IPS-18a (cell line): ENCODE results near the gene TEX53.

ENCODE experiments used
- H3K27ac ChIP-seq: one replicate; pipeline ENCODE4 v1.5.1; 2013; ENCODE audit warnings: low read length
- H3K27me3 ChIP-seq: one replicate; pipeline ENCODE4 v1.6.1; 2013; ENCODE audit warnings: mild to moderate bottlenecking, low read length; ENCODE audit not compliant: control insufficient read depth, insufficient read depth
- H3K36me3 ChIP-seq: one replicate; pipeline ENCODE4 v1.6.1; 2013; ENCODE audit warnings: low read depth, low read length; ENCODE audit not compliant: control insufficient read depth
- H3K4me1 ChIP-seq: one replicate; pipeline ENCODE4 v1.6.1; 2013; ENCODE audit warnings: low read depth, low read length; ENCODE audit not compliant: control insufficient read depth
- H3K4me3 ChIP-seq: one replicate; pipeline ENCODE4 v1.5.1; 2013; ENCODE audit warnings: low read length
- H3K9ac ChIP-seq: one replicate; pipeline ENCODE4 v1.6.1; 2013; ENCODE audit warnings: mild to moderate bottlenecking, low read length, moderate library complexity
- H3K9me3 ChIP-seq: one replicate; pipeline ENCODE4 v1.6.1; 2013; ENCODE audit warnings: low read depth, low read length; ENCODE audit not compliant: control insufficient read depth

Gene TEX53

GRCh38 chr9:114678130-114678529, 20.5 kb upstream of the TEX53 start:
- H3K9ac ChIP-seq = no peak overlapping the region
- no peaks in the 10 kb centered on the region for H3K36me3 ChIP-seq
- H3K9me3 ChIP-seq = no peaks in the 10 kb centered on the region
- no peak overlapping the region for H3K4me3 ChIP-seq
- peaks cover 4% of the 10 kb centered on the region for H3K4me1 ChIP-seq
- no peaks in the 10 kb centered on the region for H3K27me3 ChIP-seq
- no peak overlapping the region for H3K27ac ChIP-seq

DNA sequence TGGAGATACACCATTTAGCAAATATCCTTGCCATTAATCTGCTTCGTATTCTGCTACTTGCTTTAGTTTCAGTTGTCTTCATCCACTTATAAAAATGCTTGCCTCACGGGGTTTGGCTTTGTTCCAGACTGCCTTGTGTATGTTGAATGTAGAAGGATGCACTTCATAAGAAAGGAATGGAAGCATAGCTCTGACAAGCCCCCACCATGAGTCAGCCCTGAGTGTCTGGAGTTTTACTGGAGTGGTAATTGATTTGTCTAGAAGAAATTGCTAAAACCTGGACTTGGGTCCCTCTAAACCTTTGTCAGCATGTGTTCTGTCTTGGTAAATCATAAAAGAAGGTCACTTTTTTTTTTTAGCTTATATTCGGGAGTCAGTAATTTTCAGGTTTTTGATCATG, 19.8 kb upstream of the TEX53 start:
- no peak overlapping the region for H3K27ac ChIP-seq
- no peaks in the 10 kb centered on the region for H3K27me3 ChIP-seq
- no peak overlapping the region for H3K4me3 ChIP-seq
- peaks cover 4% of the 10 kb centered on the region for H3K4me1 ChIP-seq
- H3K36me3 ChIP-seq = no peaks in the 10 kb centered on the region
- H3K9me3 ChIP-seq = no peaks in the 10 kb centered on the region
- no peak overlapping the region for H3K9ac ChIP-seq

GRCh38 chr9:114676901-114677300, 19.3 kb upstream of the TEX53 start:
- Histone ChIP-seq H3K4me3 (no peak overlapping the region), H3K9ac (no peak overlapping the region), H3K27ac (no peak overlapping the region), H3K27me3 (no peaks in the 10 kb centered on the region), H3K9me3 (no peaks in the 10 kb centered on the region), H3K4me1 (peaks cover 4% of the 10 kb centered on the region), H3K36me3 (no peaks in the 10 kb centered on the region)

DNA sequence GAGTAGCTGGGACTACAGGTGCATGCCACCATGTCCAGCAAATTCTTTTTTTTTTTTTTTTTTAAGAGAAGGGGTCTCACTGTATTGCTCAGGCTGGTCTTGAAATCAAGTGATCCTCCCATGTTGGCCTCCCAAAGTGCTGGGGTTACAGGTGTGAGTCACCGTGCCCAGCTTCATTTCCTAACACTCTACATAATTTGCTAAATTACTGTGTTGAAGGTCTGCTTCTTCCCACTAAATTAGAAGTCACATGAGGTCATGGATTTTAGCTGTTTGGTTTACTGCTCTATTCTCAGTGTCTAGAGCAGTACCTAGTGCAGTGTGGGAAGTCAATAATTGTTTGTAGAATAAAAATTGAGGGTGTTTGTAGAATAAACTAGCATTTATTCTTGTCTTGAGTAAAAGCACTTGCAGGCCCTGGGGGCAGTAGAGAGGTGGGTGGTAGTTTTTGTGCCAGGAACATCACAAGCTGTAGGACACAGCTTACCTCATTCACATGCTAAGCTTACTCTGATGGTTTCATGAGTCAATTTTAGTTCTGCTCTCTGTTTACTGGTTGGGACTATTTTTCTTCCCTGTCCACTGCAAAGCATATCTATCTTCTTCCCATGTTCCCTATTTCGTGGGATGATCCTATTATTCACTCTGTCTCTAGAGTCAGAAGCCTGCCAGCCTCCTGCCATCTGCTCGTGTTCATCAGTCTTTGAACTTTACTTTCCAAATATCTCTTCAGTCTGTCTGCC, 17.4 kb upstream of the TEX53 start:
- Histone ChIP-seq H3K9ac (no peak overlapping the region), H3K4me1 (peaks cover 4% of the 10 kb centered on the region), H3K36me3 (no peaks in the 10 kb centered on the region), H3K27ac (no peak overlapping the region), H3K9me3 (no peaks in the 10 kb centered on the region), H3K27me3 (no peaks in the 10 kb centered on the region), H3K4me3 (no peak overlapping the region)

DNA sequence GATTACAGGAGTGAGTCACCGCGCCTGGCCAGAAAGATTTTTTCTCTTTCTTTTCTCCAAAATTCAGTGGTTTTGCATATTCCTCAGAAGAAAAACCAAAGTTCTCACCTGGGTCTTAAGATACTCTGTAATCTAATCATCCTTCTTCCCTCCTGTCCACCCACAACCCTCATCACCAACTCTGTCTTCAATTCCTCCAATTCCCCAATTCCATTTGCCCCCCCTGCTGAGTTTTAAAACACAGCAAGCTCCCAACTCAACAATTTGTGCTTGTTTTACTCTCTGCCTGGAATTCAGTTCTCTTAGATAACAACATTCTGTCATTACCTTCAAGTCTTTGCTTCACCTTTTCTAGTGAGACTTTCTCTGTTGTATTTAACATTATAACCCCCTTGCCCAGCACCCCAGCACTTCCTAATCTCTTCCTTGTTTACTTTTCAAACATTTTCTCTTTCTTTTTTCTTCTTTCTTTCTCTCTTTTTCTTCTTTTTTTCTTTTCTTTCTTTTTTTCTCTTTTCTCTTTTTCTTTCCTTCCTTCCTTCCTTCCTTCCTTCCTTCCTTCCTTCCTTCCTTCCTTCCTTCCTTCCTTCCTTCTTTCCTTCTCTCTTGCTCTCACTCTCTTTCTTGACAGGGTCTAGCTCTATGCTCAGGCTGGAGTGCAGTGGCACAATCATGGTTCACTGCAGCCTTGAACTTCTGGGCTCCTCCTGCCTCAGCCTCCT, 16.6 kb upstream of the TEX53 start:
- H3K9me3 ChIP-seq = no peaks in the 10 kb centered on the region
- H3K4me3 ChIP-seq = no peak overlapping the region
- no peaks in the 10 kb centered on the region for H3K36me3 ChIP-seq
- no peak overlapping the region for H3K27ac ChIP-seq
- H3K27me3 ChIP-seq = no peaks in the 10 kb centered on the region
- no peak overlapping the region for H3K9ac ChIP-seq
- peaks cover 4% of the 10 kb centered on the region for H3K4me1 ChIP-seq

GRCh38 chr9:114671605-114672004, 14.0 kb upstream of the TEX53 start:
- H3K9ac ChIP-seq = no peak overlapping the region
- no peaks in the 10 kb centered on the region for H3K9me3 ChIP-seq
- H3K27me3 ChIP-seq = no peaks in the 10 kb centered on the region
- no peaks in the 10 kb centered on the region for H3K36me3 ChIP-seq
- no peak overlapping the region for H3K27ac ChIP-seq
- peaks cover 4% of the 10 kb centered on the region for H3K4me1 ChIP-seq
- no peak overlapping the region for H3K4me3 ChIP-seq

DNA sequence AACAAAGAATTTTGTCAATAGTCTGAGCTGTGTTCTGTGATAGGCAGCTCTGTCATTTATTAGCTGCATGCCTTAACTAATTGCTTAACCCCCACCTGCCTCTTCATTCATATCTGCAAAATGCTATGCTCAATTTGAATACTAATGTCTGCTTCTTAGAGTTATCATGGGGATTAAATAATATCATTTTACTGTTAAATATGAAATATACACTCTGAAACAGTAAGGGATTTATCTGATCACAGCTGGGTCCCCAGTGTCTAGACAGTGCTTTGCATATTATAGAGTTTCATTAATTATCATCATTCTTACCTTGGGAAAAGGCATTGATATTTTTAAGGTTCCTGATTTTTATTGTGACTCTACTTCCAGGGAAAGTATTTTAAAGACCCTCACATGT, 12.4 kb upstream of the TEX53 start:
- Histone ChIP-seq H3K4me1 (peaks cover 4% of the 10 kb centered on the region), H3K9me3 (no peaks in the 10 kb centered on the region), H3K9ac (no peak overlapping the region), H3K27ac (no peak overlapping the region), H3K36me3 (no peaks in the 10 kb centered on the region), H3K4me3 (no peak overlapping the region), H3K27me3 (no peaks in the 10 kb centered on the region)

- Histone ChIP-seq H3K27me3 (no peaks in the 10 kb centered on the region), H3K4me3 (no peak overlapping the region), H3K36me3 (no peaks in the 10 kb centered on the region), H3K9ac (no peak overlapping the region), H3K27ac (no peak overlapping the region), H3K4me1 (no peaks in the 10 kb centered on the region), H3K9me3 (no peaks in the 10 kb centered on the region)
These were observed 10.5 kb upstream of the TEX53 start for GRCh38 chr9:114668146-114668545.

DNA sequence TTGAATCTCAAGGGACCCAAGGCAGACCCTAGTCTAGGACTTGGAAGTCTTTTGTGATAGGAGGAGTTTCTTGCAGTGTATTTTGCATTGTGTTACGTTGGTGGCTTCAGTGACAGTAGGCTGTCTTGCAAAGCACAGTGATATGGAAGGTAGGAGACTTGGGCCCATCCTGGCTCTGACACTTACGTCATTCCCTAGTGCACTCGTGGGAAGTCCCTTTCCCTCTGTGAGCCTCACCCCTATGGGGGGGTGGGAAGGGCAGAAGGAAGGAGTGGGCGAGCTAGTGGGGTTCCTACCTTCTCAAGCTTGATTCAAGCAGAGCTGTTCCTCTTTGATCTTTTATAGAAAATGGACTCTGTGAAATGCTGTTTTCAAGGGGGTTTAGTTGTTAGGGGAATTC, 9.2 kb upstream of the TEX53 start:
- no peak overlapping the region for H3K27ac ChIP-seq
- H3K9ac ChIP-seq = no peak overlapping the region
- no peaks in the 10 kb centered on the region for H3K9me3 ChIP-seq
- no peak overlapping the region for H3K4me3 ChIP-seq
- H3K27me3 ChIP-seq = no peaks in the 10 kb centered on the region
- H3K4me1 ChIP-seq = peaks cover 7% of the 10 kb centered on the region
- H3K36me3 ChIP-seq = no peaks in the 10 kb centered on the region

DNA sequence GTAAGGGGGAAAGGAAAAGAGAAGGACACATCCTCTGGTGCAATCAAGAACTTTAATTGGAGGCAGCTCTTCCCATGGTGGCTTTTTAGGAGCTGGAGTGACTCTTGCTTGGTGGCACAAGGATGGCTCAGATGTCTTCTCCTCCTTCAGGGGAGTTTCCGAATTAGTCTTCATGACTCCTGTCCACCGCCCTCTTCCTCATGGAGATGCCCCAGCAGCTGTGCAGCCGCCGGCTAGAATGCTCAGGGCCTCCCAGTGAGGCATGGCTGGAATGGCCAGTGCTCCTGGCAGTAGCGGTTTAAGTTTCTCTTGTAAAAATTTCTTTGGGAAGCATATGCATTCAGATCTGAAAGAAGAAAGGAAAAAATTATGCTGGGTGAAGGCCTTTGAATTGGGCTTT, 8.8 kb upstream of the TEX53 start:
- Histone ChIP-seq H3K27ac (no peak overlapping the region), H3K9me3 (no peaks in the 10 kb centered on the region), H3K36me3 (no peaks in the 10 kb centered on the region)

GRCh38 chr9:114664181-114664580, 6.6 kb upstream of the TEX53 start:
- Histone ChIP-seq H3K36me3 (no peaks in the 10 kb centered on the region), H3K9ac (no peak overlapping the region), H3K4me3 (no peak overlapping the region), H3K9me3 (no peaks in the 10 kb centered on the region), H3K27ac (no peak overlapping the region), H3K27me3 (no peaks in the 10 kb centered on the region), H3K4me1 (peaks cover 7% of the 10 kb centered on the region)

More for the DNA sequence above, 8.8 kb upstream of the TEX53 start:
- Histone ChIP-seq H3K9ac (no peak overlapping the region), H3K4me3 (no peak overlapping the region), H3K4me1 (peaks cover 7% of the 10 kb centered on the region), H3K27me3 (no peaks in the 10 kb centered on the region)
